C4-2B (cell line): ENCODE measurements around the gene ZNF688.

ENCODE experiments used
- ZFX ChIP-seq: fragments of 450-650 bp; IDR thresholded peaks from 2 replicates; pipeline ENCODE4 v1.6.1; 2017
- TF ChIP-seq, protein P1 (sequence below): fragments of 450-650 bp; conservative IDR thresholded peaks from 2 replicates; pipeline ENCODE4 v1.5.1; 2017; ENCODE audit warnings: mild to moderate bottlenecking

DNA sequence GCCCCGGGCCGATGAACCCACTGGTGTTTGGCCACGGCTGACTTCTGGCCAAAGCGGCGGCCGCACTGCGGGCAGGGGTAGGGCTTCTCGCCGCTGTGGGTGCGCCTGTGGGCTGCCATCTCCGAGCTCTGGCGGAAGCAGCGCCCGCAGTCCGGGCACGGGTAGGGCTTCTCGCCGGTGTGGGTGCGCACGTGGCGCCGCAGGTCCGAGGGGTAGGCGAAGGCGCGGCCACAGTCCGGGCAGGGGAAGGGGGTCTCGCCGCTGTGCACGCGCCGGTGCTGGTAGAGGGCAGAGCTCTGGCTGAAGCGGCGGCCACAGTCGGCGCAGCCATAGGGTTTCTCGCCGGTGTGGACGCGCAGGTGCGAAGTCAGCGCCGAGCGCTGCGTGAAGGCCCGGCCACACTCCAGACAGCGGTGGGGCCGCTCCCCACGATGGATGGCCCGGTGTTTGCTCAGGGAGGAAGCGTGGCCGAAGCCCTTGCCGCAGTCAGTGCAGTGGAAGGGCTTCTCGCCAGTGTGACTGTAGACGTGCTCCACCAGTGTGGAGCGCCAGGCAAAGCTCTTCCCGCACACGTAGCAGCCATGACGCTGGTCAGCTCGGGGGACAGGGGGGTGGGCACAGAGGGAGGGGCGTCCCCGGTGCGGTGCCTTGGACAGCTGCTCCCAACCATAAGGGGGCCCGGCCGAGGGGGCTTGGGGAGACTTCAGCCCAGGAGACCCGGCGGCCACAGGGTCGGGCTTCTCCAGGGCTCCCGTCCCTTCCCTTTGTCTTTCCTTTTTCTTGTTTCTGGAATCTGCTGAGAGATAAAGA, 16.0 kb downstream of the ZNF688 start:
- TF ChIP-seq, protein P1, sequence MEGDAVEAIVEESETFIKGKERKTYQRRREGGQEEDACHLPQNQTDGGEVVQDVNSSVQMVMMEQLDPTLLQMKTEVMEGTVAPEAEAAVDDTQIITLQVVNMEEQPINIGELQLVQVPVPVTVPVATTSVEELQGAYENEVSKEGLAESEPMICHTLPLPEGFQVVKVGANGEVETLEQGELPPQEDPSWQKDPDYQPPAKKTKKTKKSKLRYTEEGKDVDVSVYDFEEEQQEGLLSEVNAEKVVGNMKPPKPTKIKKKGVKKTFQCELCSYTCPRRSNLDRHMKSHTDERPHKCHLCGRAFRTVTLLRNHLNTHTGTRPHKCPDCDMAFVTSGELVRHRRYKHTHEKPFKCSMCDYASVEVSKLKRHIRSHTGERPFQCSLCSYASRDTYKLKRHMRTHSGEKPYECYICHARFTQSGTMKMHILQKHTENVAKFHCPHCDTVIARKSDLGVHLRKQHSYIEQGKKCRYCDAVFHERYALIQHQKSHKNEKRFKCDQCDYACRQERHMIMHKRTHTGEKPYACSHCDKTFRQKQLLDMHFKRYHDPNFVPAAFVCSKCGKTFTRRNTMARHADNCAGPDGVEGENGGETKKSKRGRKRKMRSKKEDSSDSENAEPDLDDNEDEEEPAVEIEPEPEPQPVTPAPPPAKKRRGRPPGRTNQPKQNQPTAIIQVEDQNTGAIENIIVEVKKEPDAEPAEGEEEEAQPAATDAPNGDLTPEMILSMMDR = no peak
- TF ChIP-seq ZFX = no peak
